ENCODE results near the gene RPN2. TPM values are rescaled to one million over a fixed set of nuclear protein-coding genes. Genes with fewer than 3 reads are reported as not detected.

The RPN2 gene
- total RNA-seq, 1 experiment from 2014 or later: 222 TPM

- no peak overlapping the region for H3K27ac ChIP-seq (ENCODE audit: low read depth, low read length, poor library complexity, severe bottlenecking)
- ChIA-PET POLR2A (ENCODE audit: low non-redundant PET) (no interaction called here), CTCF (no interaction called here)
- TF ChIP-seq, protein P1, sequence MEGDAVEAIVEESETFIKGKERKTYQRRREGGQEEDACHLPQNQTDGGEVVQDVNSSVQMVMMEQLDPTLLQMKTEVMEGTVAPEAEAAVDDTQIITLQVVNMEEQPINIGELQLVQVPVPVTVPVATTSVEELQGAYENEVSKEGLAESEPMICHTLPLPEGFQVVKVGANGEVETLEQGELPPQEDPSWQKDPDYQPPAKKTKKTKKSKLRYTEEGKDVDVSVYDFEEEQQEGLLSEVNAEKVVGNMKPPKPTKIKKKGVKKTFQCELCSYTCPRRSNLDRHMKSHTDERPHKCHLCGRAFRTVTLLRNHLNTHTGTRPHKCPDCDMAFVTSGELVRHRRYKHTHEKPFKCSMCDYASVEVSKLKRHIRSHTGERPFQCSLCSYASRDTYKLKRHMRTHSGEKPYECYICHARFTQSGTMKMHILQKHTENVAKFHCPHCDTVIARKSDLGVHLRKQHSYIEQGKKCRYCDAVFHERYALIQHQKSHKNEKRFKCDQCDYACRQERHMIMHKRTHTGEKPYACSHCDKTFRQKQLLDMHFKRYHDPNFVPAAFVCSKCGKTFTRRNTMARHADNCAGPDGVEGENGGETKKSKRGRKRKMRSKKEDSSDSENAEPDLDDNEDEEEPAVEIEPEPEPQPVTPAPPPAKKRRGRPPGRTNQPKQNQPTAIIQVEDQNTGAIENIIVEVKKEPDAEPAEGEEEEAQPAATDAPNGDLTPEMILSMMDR (conservative IDR thresholded peaks at IDR 0.05; ENCODE audit: low read depth, low read length): peak; percentile 42
- TF ChIP-seq EZH2 (IDR thresholded peaks at IDR 0.05; ENCODE audit: borderline replicate concordance, low read depth, low read length, poor library complexity, severe bottlenecking): no peak
- no TSS peak for BruUV-seq (replicated peaks)
- H3K4me1 ChIP-seq (ENCODE audit: insufficient read depth, low read length, poor library complexity, severe bottlenecking): no peaks in the 10 kb centered on the region
- H3K4me3 ChIP-seq (ENCODE audit: low read depth, low read length, poor library complexity, severe bottlenecking): no peak overlapping the region
- H3K36me3 ChIP-seq (ENCODE audit: insufficient read depth, low read length, poor library complexity, severe bottlenecking): no peaks in the 10 kb centered on the region
- no peaks in the 10 kb centered on the region for H3K9me3 ChIP-seq (ENCODE audit: low read depth, low read length, poor library complexity, severe bottlenecking)
- H3K27me3 ChIP-seq (replicated peaks; ENCODE audit: insufficient read depth, low read depth, low read length, poor library complexity): no peaks in the 10 kb centered on the region
- intact Hi-C loops (cut with micrococcal nuclease; ENCODE audit: unreplicated experiment): no loop called here
- peak; percentile 50 for DNase-seq (ENCODE audit: low spot score)
These were observed 97.5 kb downstream of the RPN2 start for GRCh38 chr20:37276494-37277252.

GRCh38 chr20:37277253-37277593 lies 98.1 kb downstream of the RPN2 start:
- Histone ChIP-seq H3K27ac (ENCODE audit: low read depth, low read length, poor library complexity, severe bottlenecking) (no peak overlapping the region), H3K4me1 (ENCODE audit: insufficient read depth, low read length, poor library complexity, severe bottlenecking) (no peaks in the 10 kb centered on the region), H3K4me3 (ENCODE audit: low read depth, low read length, poor library complexity, severe bottlenecking) (no peak overlapping the region), H3K27me3 (replicated peaks; ENCODE audit: insufficient read depth, low read depth, low read length, poor library complexity) (no peaks in the 10 kb centered on the region), H3K9me3 (ENCODE audit: low read depth, low read length, poor library complexity, severe bottlenecking) (no peaks in the 10 kb centered on the region), H3K36me3 (ENCODE audit: insufficient read depth, low read length, poor library complexity, severe bottlenecking) (no peaks in the 10 kb centered on the region)
- CTCF ChIA-PET: no interaction called here
- TF ChIP-seq, protein P1 (conservative IDR thresholded peaks at IDR 0.05; ENCODE audit: low read depth, low read length): no peak
- no peak for TF ChIP-seq EZH2 (IDR thresholded peaks at IDR 0.05; ENCODE audit: borderline replicate concordance, low read depth, low read length, poor library complexity, severe bottlenecking)
- intact Hi-C loops (cut with micrococcal nuclease; ENCODE audit: unreplicated experiment): no loop called here
- BruUV-seq (replicated peaks): no TSS peak
- POLR2A ChIA-PET (ENCODE audit: low non-redundant PET): no interaction called here
- no peak for DNase-seq (ENCODE audit: low spot score)

- no TSS peak for BruUV-seq (replicated peaks)
- no peak overlapping the region for H3K27ac ChIP-seq (ENCODE audit: low read depth, low read length, poor library complexity, severe bottlenecking)
- intact Hi-C loops (cut with micrococcal nuclease; ENCODE audit: unreplicated experiment): no loop called here
- no peaks in the 10 kb centered on the region for H3K36me3 ChIP-seq (ENCODE audit: insufficient read depth, low read length, poor library complexity, severe bottlenecking)
- H3K4me3 ChIP-seq (ENCODE audit: low read depth, low read length, poor library complexity, severe bottlenecking): no peak overlapping the region
- TF ChIP-seq EZH2 (IDR thresholded peaks at IDR 0.05; ENCODE audit: borderline replicate concordance, low read depth, low read length, poor library complexity, severe bottlenecking): no peak
- TF ChIP-seq, protein P1 (conservative IDR thresholded peaks at IDR 0.05; ENCODE audit: low read depth, low read length): no peak
- H3K27me3 ChIP-seq (replicated peaks; ENCODE audit: insufficient read depth, low read depth, low read length, poor library complexity): no peaks in the 10 kb centered on the region
- ChIA-PET CTCF (interaction anchor here (0.6 kb wide), 1 partner anchor 87 kb away, joined by 3 read pairs; no protein-coding TSS in a partner anchor), POLR2A (ENCODE audit: low non-redundant PET) (no interaction called here)
- no peaks in the 10 kb centered on the region for H3K4me1 ChIP-seq (ENCODE audit: insufficient read depth, low read length, poor library complexity, severe bottlenecking)
- H3K9me3 ChIP-seq (ENCODE audit: low read depth, low read length, poor library complexity, severe bottlenecking): no peaks in the 10 kb centered on the region
- DNase-seq (ENCODE audit: low spot score): no peak
These were observed 99.9 kb downstream of the RPN2 start for GRCh38 chr20:37278966-37279590.
